ENCODE results near the gene LCP1. TPM values are rescaled to one million over a fixed set of nuclear protein-coding genes. Genes with fewer than 3 reads are reported as not detected.

The LCP1 gene
- total RNA-seq, 1 experiment from 2014 or later: 32.1 TPM

GRCh38 chr13:46145950-46146349 lies 36.0 kb downstream of the LCP1 start:
- DNase-seq: no peak
- BruUV-seq (replicated peaks): no TSS peak
- Histone ChIP-seq H3K9me3 (no peaks in the 10 kb centered on the region), H3K4me1 (peaks cover 32% of the 10 kb centered on the region), H3K36me3 (ENCODE audit: control insufficient read depth, insufficient read depth, low read length) (no peaks in the 10 kb centered on the region), H3K27me3 (replicated peaks; ENCODE audit: control insufficient read depth, insufficient read depth, low read length) (no peaks in the 10 kb centered on the region), H3K4me3 (ENCODE audit: low read depth, low read length) (no peak overlapping the region)
- Mint-ChIP-seq H3K36me3 (ENCODE audit: insufficient read depth, unreplicated experiment) (peaks cover 12% of the 10 kb centered on the region), H3K4me3 (ENCODE audit: unreplicated experiment) (no peak overlapping the region), H3K9me3 (ENCODE audit: unreplicated experiment) (no peaks in the 10 kb centered on the region), H3K27me3 (ENCODE audit: insufficient read depth, unreplicated experiment) (no peaks in the 10 kb centered on the region), H3K4me1 (ENCODE audit: low read depth, unreplicated experiment) (peaks cover 29% of the 10 kb centered on the region), H3K27ac (ENCODE audit: unreplicated experiment) (no peak overlapping the region)
- intact Hi-C loops (cut with micrococcal nuclease; ENCODE audit: unreplicated experiment): no loop called here
- POLR2A ChIA-PET: no interaction called here
- CTCF ChIA-PET: no interaction called here
- TF ChIP-seq CTCF (IDR thresholded peaks at IDR 0.05; ENCODE audit: insufficient read depth in 1 of 2, low read depth in 1 of 2, low read length in 1 of 2, severe bottlenecking in 1 of 2, unreplicated experiment in 1 of 2): no peak

GRCh38 chr13:46145135-46145534 lies 36.8 kb downstream of the LCP1 start:
- no peaks in the 10 kb centered on the region for H3K9me3 Mint-ChIP-seq (ENCODE audit: unreplicated experiment)
- no peaks in the 10 kb centered on the region for H3K36me3 ChIP-seq (ENCODE audit: control insufficient read depth, insufficient read depth, low read length)
- BruUV-seq (replicated peaks): no TSS peak
- H3K4me3 Mint-ChIP-seq (ENCODE audit: unreplicated experiment): no peak overlapping the region
- H3K9me3 ChIP-seq: no peaks in the 10 kb centered on the region
- no peaks in the 10 kb centered on the region for H3K27me3 Mint-ChIP-seq (ENCODE audit: insufficient read depth, unreplicated experiment)
- peaks cover 12% of the 10 kb centered on the region for H3K36me3 Mint-ChIP-seq (ENCODE audit: insufficient read depth, unreplicated experiment)
- ChIA-PET CTCF (no interaction called here), POLR2A (no interaction called here)
- intact Hi-C loops (cut with micrococcal nuclease; ENCODE audit: unreplicated experiment): no loop called here
- no peak overlapping the region for H3K4me3 ChIP-seq (ENCODE audit: low read depth, low read length)
- H3K27me3 ChIP-seq (replicated peaks; ENCODE audit: control insufficient read depth, insufficient read depth, low read length): no peaks in the 10 kb centered on the region
- no peak for DNase-seq
- no peak overlapping the region for H3K27ac Mint-ChIP-seq (ENCODE audit: unreplicated experiment)
- H3K4me1 ChIP-seq: peaks cover 32% of the 10 kb centered on the region
- no peak for TF ChIP-seq CTCF (IDR thresholded peaks at IDR 0.05; ENCODE audit: insufficient read depth in 1 of 2, low read depth in 1 of 2, low read length in 1 of 2, severe bottlenecking in 1 of 2, unreplicated experiment in 1 of 2)
- peaks cover 29% of the 10 kb centered on the region for H3K4me1 Mint-ChIP-seq (ENCODE audit: low read depth, unreplicated experiment)

- H3K27ac Mint-ChIP-seq (ENCODE audit: unreplicated experiment): peak overlapping the region; percentile 89
- no peak overlapping the region for H3K4me3 ChIP-seq (ENCODE audit: low read depth, low read length)
These were observed 38.7 kb downstream of the LCP1 start for GRCh38 chr13:46143184-46143701.

More at GRCh38 chr13:46143184-46143701, 38.7 kb downstream of the LCP1 start:
- CTCF ChIA-PET: interaction anchor here (1.8 to 2.1 kb wide), 2 partner anchors 17 kb away, joined by 9 to 10 read pairs; no protein-coding TSS in a partner anchor
- Mint-ChIP-seq H3K4me3 (ENCODE audit: unreplicated experiment) (peak overlapping the region; percentile 61), H3K4me1 (ENCODE audit: low read depth, unreplicated experiment) (peaks cover 29% of the 10 kb centered on the region), H3K27me3 (ENCODE audit: insufficient read depth, unreplicated experiment) (no peaks in the 10 kb centered on the region), H3K36me3 (ENCODE audit: insufficient read depth, unreplicated experiment) (peaks cover 12% of the 10 kb centered on the region), H3K9me3 (ENCODE audit: unreplicated experiment) (no peaks in the 10 kb centered on the region)
- TF ChIP-seq CTCF (IDR thresholded peaks at IDR 0.05; ENCODE audit: insufficient read depth in 1 of 2, low read depth in 1 of 2, low read length in 1 of 2, severe bottlenecking in 1 of 2, unreplicated experiment in 1 of 2): no peak
- Histone ChIP-seq H3K36me3 (ENCODE audit: control insufficient read depth, insufficient read depth, low read length) (no peaks in the 10 kb centered on the region), H3K9me3 (no peaks in the 10 kb centered on the region), H3K4me1 (peaks cover 32% of the 10 kb centered on the region), H3K27me3 (replicated peaks; ENCODE audit: control insufficient read depth, insufficient read depth, low read length) (no peaks in the 10 kb centered on the region)
- intact Hi-C loops (cut with micrococcal nuclease; ENCODE audit: unreplicated experiment): loop anchor here (1.0 kb wide), 1 partner anchor 8 kb away; no protein-coding TSS in a partner anchor
- peak; percentile 66 to 71 for DNase-seq
- POLR2A ChIA-PET: interaction anchor here (1.0 kb wide), 1 partner anchor 16 kb away, joined by 3 read pairs; no protein-coding TSS in a partner anchor
- BruUV-seq (replicated peaks): no TSS peak
